Endothelial cell of umbilical vein (primary cell): ENCODE data around the gene GATD1. TPM values are rescaled to one million over a fixed set of nuclear protein-coding genes. Genes with fewer than 3 reads are reported as not detected.

ENCODE experiments used
- BruUV-seq: library from RNA; stranded (reverse); fragments of 400-500 nt; replicated peaks from 2 replicates; lab custom pipeline; 2021; lab: Mats Ljungman, UMichigan
- CTCF ChIA-PET: fragments of 300-600, 350-600 bp; sonication (Branson Sonifier 250); formaldehyde crosslinking; loops from one replicate; lab custom pipeline; 2021; ENCODE audit warnings: antibody characterized with exemption, inconsistent platforms; lab: Charles Lee
- POLR2A ChIA-PET: fragments of 300-600, 350-600 bp; sonication (Branson Sonifier 250); formaldehyde crosslinking; loops from one replicate; lab custom pipeline; 2021; ENCODE audit warnings: antibody characterized with exemption, inconsistent platforms; lab: Charles Lee
- DNase-seq: peaks from one replicate; pipeline ENCODE4 v3.0.0-alpha.2; 2011; ENCODE audit warnings: low read depth, low spot score
- FAIRE-seq: peaks from 2 replicates; lab custom pipeline; 2011; peaks lifted over from hg19 to GRCh38; lab: Jason Lieb, UNC
- H2AFZ ChIP-seq: 2 replicates; pipeline ENCODE4 v1.6.0; 2012; ENCODE audit warnings: low read depth, low read length, control low read depth, inconsistent platforms
- H3K27ac ChIP-seq: 2 replicates; pipeline ENCODE4 v1.5.1; 2011; ENCODE audit warnings: low read depth, mild to moderate bottlenecking, control low read depth, low read length, moderate library complexity; ENCODE audit not compliant: insufficient read depth
- H3K27me3 ChIP-seq, 2 experiments: 2 replicates each; pipeline versions ENCODE4 v1.6.0 to v1.6.1; 2011; ENCODE audit warnings: low read length in 2 of 2, mixed read lengths in 1 of 2; ENCODE audit not compliant: control insufficient read depth in 2 of 2, insufficient read depth in 2 of 2
- H3K36me3 ChIP-seq, 2 experiments: 2 replicates in 1 of 2; 3 replicates in 1 of 2; pipeline ENCODE4 v1.5.1; 2011; ENCODE audit warnings: low read length in 2 of 2, mild to moderate bottlenecking in 1 of 2, moderate library complexity in 1 of 2; ENCODE audit not compliant: control insufficient read depth in 2 of 2, insufficient read depth in 2 of 2; ENCODE audit errors: extremely low read depth in 1 of 2
- H3K4me1 ChIP-seq: 3 replicates; pipeline ENCODE4 v1.5.1; 2011; ENCODE audit warnings: mild to moderate bottlenecking, low read length; ENCODE audit not compliant: control insufficient read depth, insufficient read depth; ENCODE audit errors: extremely low read depth
- H3K4me2 ChIP-seq: 2 replicates; pipeline ENCODE4 v1.6.1; 2011; ENCODE audit warnings: low read length, control low read depth, mixed read lengths; ENCODE audit not compliant: insufficient read depth
- H3K4me3 ChIP-seq, 3 experiments: fragments of 200-600 bp in 1 of 3; sonication (generic), shearing (Covaris generic) in 1 of 3; replicated peaks in 1 of 3; 2 replicates each; pipeline ENCODE4 v1.5.1; 2011 to 2016; ENCODE audit warnings: control low read depth in 3 of 3, low read length in 3 of 3, mild to moderate bottlenecking in 2 of 3, inconsistent platforms in 1 of 3, low read depth in 1 of 3, moderate library complexity in 1 of 3; ENCODE audit not compliant: insufficient read depth in 1 of 3
- H3K79me2 ChIP-seq: 2 replicates; pipeline ENCODE4 v1.6.0; 2012; ENCODE audit warnings: low read length, inconsistent platforms; ENCODE audit not compliant: control insufficient read depth, insufficient read depth
- H3K9ac ChIP-seq: replicated peaks from 2 replicates; pipeline ENCODE3; 2011; ENCODE audit warnings: low read length, control low read depth; ENCODE audit not compliant: insufficient read depth; ENCODE audit errors: extremely low read depth
- H3K9me1 ChIP-seq: replicated peaks from 3 replicates; pipeline ENCODE4 v1.6.0; 2011; ENCODE audit warnings: mild to moderate bottlenecking, low read length; ENCODE audit not compliant: control insufficient read depth, insufficient read depth; ENCODE audit errors: extremely low read depth
- H3K9me3 ChIP-seq: replicated peaks from 2 replicates; pipeline ENCODE4 v1.5.1; 2012; ENCODE audit warnings: low read length, inconsistent platforms; ENCODE audit not compliant: control insufficient read depth, insufficient read depth
- H4K20me1 ChIP-seq: replicated peaks from 2 replicates; pipeline ENCODE3; 2011; ENCODE audit warnings: mild to moderate bottlenecking, low read length; ENCODE audit not compliant: control insufficient read depth, insufficient read depth; ENCODE audit errors: extremely low read depth
- CTCF ChIP-seq, 2 donors: IDR thresholded peaks; 1 replicate in 1 of 2; 2 replicates in 1 of 2; pipeline ENCODE4 v1.5.1; 2011; ENCODE audit warnings: low read length in 2 of 2, mild to moderate bottlenecking in 2 of 2, moderate library complexity in 2 of 2, control low read depth in 1 of 2, inconsistent platforms in 1 of 2, low read depth in 1 of 2; ENCODE audit not compliant: insufficient read depth in 1 of 2; ENCODE audit errors: extremely low read depth in 1 of 2
- EZH2 ChIP-seq: IDR thresholded peaks from 2 replicates; pipeline ENCODE4 v1.6.1; 2012; ENCODE audit warnings: borderline replicate concordance, low read depth, mild to moderate bottlenecking, moderate library complexity, low read length, inconsistent platforms; ENCODE audit not compliant: severe bottlenecking
- FOS ChIP-seq: IDR thresholded peaks from 2 replicates; pipeline ENCODE4 v1.6.1; 2011; ENCODE audit warnings: mild to moderate bottlenecking, low read length, moderate library complexity, borderline replicate concordance; ENCODE audit not compliant: insufficient read depth
- GATA2 ChIP-seq: IDR thresholded peaks from 2 replicates; pipeline ENCODE4 v1.7.0; 2011; ENCODE audit warnings: low read depth, mild to moderate bottlenecking, moderate library complexity, mixed read lengths, low read length; ENCODE audit not compliant: insufficient read length, insufficient read depth
- JUN ChIP-seq: IDR thresholded peaks from 2 replicates; pipeline ENCODE4 v1.6.1; 2011; ENCODE audit warnings: borderline replicate concordance, low read depth; ENCODE audit not compliant: insufficient read length, insufficient read depth
- MAX ChIP-seq: IDR thresholded peaks from 2 replicates; pipeline ENCODE4 v1.6.1; 2011; ENCODE audit not compliant: insufficient read depth, insufficient read length
- MYC ChIP-seq: IDR thresholded peaks from one replicate; pipeline ENCODE4 v1.6.1; 2011; ENCODE audit warnings: mild to moderate bottlenecking, low read depth, low read length
- POLR2A ChIP-seq: IDR thresholded peaks from 2 replicates; pipeline ENCODE4 v1.6.1; 2012; ENCODE audit warnings: low read depth, mild to moderate bottlenecking, control low read depth, low read length
- POLR2AphosphoS5 ChIP-seq: IDR thresholded peaks from 2 replicates; pipeline ENCODE4 v1.6.1; 2012; ENCODE audit warnings: low read depth, mild to moderate bottlenecking, control low read depth, low read length, moderate library complexity; ENCODE audit not compliant: insufficient read depth
- dilution Hi-C: fragments of 300-500 bp; cut with MboI; formaldehyde crosslinking; loops from one replicate; pipeline ENCODE4 v1.15.0; 2019; ENCODE audit warnings: low sequenced_read_pairs; ENCODE audit not compliant: extremely low pct_ligation_motif_present
- intact Hi-C: fragments of 100-400 bp; cut with micrococcal nuclease; formaldehyde crosslinking; loops from one replicate; pipeline ENCODE4 v1.10.0; 2022
- polyA plus RNA-seq, 4 experiments: library from polyadenylated mRNA; depleted of rRNA in 3 of 4; stranded (reverse) in 3 of 4; unstranded in 1 of 4; fragments of >200 nt; gene quantifications; 2 replicates each; pipeline versions ENCODE4 v1.2.1 to v1.2.3, GENCODE V29; 2011 to 2012; ENCODE audit warnings: missing spikeins in 1 of 4
- total RNA-seq: library from RNA; stranded (reverse); gene quantifications from 2 replicates; pipeline ENCODE4 v1.2.3, GENCODE V29; 2021

GATD1 gene
- total and polyA plus RNA-seq, 2 donors (not counting 3 experiments of a cell fraction or from before 2014, with no cell fraction given) = 70.6 to 83.1 TPM

GRCh38 chr11:812390-812789 is 35.1 kb upstream of the GATD1 start:
- Histone ChIP-seq H3K9me3 (no peaks in the 10 kb centered on the region), H3K4me2 (no peak overlapping the region), H3K9ac (no peak overlapping the region), H2AFZ (no peak overlapping the region), H3K4me1 (peaks cover 19% of the 10 kb centered on the region), H3K27ac (no peak overlapping the region), H3K36me3 (peaks cover 5 to 25% of the 10 kb centered on the region in 2 experiments), H3K79me2 (peaks cover 41% of the 10 kb centered on the region), H3K27me3 (no peaks in the 10 kb centered on the region), H3K9me1 (no peaks in the 10 kb centered on the region), H3K4me3 (no peak overlapping the region), H4K20me1 (no peaks in the 10 kb centered on the region)
- ChIA-PET CTCF (interaction anchor here (1.0 to 1.4 kb wide), 3 partner anchors 85 to 238 kb away, joined by 3 to 11 read pairs (median 4); no protein-coding TSS in a partner anchor), POLR2A (no interaction called here)
- dilution Hi-C loops = no loop called here
- DNase-seq (no peak), FAIRE-seq (no peak)
- no peak for TF ChIP-seq MYC
- TF ChIP-seq JUN = no peak
- no peak for TF ChIP-seq POLR2A
- TF ChIP-seq MAX = no peak
- no peak for TF ChIP-seq FOS
- no peak for TF ChIP-seq CTCF (IDR thresholded peaks at IDR 0.05; ENCODE audit: extremely low read depth in 1 of 2, insufficient read depth in 1 of 2, low read depth in 1 of 2, low read length in 2 of 2)
- TF ChIP-seq POLR2AphosphoS5 = no peak
- no peak for TF ChIP-seq GATA2
- no peak for TF ChIP-seq EZH2
- intact Hi-C loops = no loop called here
- BruUV-seq = no TSS peak
